Bone marrow (tissue), 2 donors: Measurements from ENCODE around the gene BCL2L12.

Experiments
- DNase-seq, 2 donors: peaks; one replicate each; lab custom pipeline; 2025; lab: John Stamatoyannopoulos, UW

BCL2L12 gene

DNA sequence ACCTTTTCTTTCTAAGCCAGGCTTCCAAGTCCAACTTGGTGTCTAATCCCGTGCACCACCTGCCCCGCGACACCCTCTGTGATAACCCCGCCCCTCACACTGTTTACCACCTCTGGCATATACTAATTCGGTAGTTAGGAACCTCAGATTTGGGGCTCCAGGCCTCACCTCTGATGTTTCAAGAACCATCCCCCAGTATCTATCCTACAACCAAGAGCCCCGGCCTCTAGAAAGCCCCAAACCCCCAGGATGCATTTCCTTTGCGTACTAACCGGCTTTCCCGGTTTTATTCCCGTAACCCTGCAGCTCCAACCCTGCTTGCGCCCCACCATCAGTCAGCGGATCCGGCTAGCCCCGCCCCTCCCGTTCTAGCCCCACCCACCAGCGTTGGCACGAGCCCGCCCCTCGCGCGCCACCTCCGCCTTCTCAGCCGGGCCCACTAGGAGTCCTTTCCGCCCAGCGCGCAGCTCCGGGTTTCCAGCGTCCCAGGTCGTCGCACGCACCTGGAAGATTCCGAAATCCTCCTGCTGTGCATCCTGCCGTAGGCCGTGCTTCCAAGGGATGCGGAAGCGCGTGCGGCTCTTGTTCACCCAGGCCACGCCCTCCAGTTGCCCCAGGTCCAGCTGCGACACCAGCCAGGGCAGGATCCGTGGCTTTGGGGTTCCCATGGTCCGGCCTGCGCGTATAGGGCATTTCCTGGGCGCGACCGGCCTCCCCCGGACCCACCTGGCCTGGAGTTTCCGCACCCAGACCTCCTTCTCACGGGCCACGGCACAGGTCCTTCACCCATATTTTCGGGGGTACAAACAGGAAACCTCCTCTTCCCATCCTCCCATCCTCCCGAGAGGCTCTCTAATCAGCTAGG lies 1.3 kb upstream of the BCL2L12 start:
- peak; percentile 35 to 74 for DNase-seq

- no peak for DNase-seq
Measured at GRCh38 chr19:49665036-49665350, 740 bp upstream of the BCL2L12 start.

DNA sequence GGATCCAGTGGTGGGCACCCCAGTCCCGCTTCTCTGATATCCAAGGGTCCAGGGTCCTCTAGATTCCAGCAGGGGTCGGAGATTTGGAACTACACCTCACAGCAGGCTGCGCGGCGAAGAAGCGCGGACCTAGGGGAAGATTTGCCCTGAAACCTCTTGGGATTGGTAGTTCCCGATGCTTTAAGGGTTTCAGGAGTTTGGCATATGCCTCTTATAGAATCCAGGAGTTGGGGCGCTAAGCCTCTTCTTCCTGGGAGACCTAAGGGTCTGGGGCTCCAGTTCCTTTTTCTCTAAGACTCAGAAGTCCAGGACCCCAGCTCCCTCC lies 349 bp downstream of the BCL2L12 start:
- DNase-seq: no peak

DNA sequence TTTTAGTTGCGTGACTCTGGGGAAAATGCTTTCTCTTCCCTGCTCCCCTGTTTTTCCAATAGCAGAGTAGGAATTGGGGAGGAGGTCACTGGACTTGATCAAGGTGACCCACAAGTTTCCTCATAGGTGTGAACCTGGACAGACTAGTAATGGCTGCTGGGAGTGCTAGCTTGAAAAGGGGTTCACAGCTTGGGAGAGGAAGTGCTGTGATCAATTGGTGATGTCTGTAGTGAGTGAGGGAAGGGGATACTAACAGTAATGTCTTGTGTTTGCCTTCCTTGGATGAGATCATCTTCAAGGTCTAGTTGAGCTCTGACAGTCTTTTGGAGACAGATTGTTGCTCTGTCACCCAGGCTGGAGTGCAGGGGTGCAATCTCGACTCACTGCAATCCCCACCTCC lies 1.7 kb downstream of the BCL2L12 start:
- DNase-seq: no peak

DNA sequence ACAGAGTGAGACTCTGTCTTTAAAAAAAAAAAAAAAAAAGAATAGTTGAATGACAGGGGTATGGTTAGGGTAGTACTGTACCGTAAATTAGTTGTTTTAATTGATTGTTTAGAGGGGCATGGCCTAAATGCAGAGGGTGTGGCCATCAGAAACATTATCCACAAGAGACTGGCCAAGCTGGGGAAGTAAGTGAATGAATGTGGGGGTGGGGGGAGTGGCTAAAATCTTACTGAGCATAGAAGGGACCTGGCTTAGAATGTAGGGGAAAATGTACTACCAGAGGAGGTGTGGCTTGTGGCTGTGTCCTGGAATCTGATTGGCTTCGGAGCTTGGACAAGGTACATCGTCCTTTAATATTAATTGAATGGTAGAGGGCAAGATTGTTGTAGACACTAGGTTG lies 3.8 kb downstream of the BCL2L12 start:
- no peak for DNase-seq

DNA sequence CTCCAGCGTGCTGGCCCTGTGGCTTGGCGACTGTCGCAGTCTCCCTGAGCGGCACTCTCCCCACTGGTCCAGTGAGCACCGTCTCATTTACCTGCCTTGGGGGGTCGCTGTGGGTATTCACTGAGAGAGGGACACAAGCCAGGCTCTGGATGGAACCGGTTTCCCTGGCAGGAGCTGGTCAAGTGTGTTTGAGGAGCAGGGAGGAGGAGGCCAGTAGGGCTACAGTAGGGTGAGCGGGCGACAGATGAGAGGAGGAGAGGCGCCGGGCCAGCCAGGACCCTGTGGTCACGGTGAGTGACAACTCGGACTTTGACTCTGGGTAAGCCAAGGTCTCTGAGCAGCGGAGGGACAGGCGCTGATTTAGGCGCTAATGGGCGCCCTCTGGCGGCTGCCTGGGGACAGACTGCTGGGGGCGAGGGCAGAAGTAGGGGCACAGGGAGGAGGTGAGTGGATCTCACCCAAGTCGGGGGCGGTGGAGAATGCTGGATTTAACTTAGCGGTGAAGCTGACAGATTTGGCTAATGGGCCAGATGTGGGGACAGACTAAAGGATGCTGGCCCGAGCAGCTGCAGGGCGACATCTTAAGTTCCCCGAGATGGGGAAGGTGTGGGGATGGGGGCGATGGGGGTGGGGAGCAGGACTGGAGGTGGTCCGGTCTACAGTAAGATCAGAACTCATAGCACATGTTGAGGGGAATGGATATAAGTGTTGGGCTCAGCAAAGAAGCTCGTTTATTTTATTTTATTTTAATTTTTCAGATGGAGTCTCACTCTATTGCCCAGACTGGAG lies 6.6 kb downstream of the BCL2L12 start:
- DNase-seq: peak; percentile 32 to 37

- DNase-seq: peak in 1 of 2 donors; percentile 87
Measured at GRCh38 chr19:49676136-49676783, 10.5 kb downstream of the BCL2L12 start.

DNA sequence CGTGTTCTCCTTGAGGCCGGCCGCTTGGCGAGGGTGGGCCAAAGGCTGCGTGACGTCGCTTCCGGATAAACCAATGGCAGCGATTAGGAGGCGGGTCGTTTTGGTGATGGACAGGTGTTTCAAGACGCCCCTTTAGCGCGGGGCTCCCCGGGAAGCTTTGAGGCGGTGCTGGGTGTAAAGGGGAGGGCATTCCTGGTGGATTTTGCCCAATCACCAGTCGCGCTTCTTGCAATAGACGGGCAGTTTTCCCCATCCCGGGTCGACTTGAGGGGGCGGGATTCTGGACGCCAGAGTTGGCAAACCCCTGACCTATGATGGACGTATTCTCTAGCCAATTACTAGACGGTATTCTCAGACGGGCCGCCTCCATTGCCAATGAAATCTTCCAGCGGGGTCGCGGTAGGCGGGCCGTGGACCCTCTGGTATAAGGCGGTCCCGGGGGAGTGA lies 11.1 kb downstream of the BCL2L12 start:
- DNase-seq: peak; percentile 94 to 100

- no peak for DNase-seq
Measured at GRCh38 chr19:49677231-49677900, 11.6 kb downstream of the BCL2L12 start, which contains the start of gene PRMT1. Gene PRMT1, plus strand, starts transcription at chr19:49677271. Its CDS starts 10 bp downstream, at chr19:49677281.

DNA sequence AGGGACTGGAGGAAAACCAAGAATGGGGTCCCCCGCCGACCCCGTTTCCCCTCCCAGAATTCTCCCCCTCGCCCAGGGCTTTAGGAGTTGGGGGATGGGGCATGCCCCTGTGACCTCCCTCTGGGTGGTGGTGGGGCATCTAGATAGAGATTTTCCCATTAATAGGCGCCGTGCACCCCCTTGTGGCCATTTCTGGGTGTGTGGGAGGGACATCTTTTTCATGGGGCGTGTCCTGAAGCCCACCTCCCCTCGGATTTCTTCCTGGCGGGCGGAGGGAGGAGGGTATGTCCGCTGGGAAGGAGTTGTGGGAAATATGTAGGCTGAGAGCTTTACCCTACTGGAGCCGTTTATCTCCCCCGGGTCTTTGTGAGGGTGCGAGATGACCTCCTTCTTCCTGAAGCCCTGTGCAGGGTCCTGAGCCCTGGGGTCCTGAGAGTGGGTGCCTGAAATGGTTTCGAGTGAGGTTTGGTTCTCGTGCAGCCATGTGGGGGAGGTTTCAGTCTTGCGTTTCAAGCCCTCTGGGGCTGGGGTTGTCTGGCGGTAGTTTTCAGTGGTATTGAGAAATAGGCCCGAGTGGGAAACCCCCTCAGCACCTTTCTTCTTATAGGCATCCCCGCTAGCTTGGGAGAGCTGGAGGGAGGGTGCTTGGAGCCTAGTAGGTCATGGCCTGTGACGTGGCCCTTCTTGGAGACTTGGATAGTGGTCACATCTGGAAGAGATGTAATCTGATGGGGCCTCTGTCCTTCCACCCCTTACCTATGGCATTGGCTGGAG lies 12.4 kb downstream of the BCL2L12 start:
- DNase-seq: peak; percentile 30 to 42

DNA sequence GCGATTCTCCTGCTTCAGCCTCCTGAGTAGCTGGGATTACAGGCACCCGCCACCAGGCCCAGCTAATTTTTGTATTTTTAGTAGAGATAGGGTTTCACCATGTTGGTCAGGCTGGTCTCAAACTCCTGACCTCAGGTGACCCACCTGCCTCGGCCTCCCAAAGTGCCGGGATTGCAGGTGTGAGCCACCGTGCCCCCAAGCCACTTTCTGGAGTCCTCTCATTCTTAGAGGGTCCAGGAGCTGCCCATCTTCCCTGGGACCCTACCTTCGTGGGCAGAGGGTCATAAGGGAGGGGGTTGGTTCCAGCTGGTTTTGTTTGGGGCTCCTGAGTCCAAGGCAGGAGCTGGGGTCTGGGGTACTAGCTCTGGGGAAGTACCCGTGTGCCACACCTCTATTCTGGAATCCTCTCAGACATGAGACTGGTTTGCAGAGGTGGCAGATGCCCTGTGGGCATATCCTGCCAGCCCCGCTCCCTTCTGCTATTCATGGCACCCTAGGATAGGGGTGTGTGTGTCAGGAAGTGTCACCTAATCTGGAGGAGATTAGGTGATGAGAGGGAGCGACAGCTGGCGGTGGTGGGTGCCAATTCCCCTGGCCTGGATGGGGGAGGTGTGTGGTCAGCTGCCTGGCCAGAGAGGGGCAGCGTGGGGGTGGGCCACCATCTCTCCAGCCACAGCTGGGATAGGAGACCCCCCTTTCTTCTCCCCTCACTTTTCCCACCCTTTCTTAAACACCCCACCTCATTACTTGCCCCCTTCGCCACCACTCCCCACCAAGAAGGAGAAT lies 13.4 kb downstream of the BCL2L12 start:
- no peak for DNase-seq

DNA sequence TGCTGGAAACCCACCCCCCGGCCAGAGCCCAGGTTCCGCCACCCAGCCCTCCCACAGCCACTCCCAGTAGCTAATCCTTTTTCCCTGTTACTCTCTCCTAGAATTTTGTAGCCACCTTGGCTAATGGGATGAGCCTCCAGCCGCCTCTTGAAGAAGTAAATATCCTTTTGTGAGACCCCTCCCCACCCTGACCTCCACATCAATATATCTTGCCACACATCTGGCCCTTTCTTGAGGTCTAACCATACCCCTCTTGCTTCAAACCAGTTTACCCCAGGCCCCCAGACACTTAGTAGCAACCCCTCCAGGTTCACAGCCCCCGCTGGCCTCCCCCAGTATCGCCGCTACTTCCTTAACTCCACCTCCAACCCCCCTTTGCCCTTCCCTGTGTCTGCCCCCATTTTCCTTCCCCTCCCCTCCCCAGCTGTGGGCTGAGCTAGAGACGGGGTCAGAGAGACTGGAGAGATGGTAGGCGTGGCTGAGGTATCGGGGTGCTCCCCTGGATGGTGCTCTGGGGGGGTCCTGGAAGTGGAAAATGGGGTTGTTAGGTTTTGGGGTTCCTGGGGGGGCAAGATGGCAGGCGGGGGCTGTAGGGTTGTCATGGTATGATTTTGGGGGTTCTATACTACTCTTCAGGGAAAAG lies 14.2 kb downstream of the BCL2L12 start:
- no peak for DNase-seq

GRCh38 chr19:49680421-49681351 lies 15.0 kb downstream of the BCL2L12 start:
- peak; percentile 81 to 89 for DNase-seq

GRCh38 chr19:49681830-49682229 lies 16.1 kb downstream of the BCL2L12 start:
- DNase-seq: no peak

DNA sequence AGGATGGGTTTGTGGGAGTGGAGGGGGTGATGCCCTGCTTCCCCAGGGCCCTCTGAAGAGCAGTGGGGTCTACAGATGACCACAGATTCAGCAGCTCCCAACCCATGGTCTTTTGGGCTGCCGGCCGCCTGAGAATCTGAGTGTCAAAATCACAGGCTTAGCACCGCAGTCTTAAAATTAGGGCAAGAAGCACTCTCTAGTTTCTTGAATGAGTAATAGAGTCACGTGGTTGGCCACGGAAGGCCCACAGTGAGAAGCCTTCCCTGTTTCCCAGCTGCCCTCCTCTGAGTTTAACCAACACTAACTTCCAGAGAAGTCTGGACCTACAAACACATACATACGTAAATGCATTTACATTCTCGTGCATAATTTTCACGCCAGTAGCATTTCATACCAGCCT lies 16.5 kb downstream of the BCL2L12 start:
- DNase-seq: no peak

DNA sequence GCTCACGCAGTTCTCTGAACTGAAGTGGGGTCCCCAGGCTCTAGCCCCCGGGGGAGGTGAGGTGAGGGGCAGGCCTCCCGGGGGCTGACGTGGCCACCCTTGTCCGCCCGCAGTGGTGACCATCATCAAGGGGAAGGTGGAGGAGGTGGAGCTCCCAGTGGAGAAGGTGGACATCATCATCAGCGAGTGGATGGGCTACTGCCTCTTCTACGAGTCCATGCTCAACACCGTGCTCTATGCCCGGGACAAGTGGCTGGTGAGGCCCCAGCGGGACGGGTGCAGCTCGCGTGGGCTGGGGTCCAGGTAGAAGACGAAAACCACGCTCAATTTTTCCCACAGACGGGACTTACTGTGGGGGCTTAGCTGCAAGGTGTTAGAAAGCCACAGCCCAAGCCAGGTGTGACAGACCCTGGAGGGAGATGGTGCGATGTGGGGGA lies 18.1 kb downstream of the BCL2L12 start:
- no peak for DNase-seq

DNA sequence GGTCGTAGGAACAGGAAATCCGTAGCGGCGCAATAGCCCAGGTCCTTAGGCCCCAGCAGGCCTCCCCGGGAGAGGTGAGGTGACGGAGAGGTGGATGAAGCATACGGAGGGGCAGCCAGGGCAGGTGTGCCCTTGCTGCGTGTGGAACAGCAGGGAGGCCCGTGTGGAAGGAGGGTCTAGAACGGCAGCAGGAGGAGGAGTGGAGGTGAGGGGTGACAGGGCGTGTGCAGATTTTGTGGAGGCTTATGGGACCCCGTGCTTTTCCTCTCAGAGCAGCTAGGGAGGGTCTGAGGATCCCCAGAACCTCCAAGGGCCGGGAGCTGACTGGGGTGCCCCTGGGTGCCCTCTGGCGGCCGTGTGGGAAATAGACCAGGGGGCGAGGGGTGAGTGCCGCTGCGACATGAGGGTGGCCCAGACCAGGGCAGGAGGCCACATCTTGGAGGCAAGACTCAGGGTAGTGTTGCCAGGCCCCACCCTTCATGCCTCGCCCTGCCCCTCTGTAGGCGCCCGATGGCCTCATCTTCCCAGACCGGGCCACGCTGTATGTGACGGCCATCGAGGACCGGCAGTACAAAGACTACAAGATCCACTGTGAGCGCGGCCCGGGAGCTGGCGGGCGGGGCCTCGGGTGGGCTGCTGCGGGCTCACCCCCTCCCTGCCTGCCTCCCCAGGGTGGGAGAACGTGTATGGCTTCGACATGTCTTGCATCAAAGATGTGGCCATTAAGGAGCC lies 18.7 kb downstream of the BCL2L12 start:
- DNase-seq: no peak

- DNase-seq: no peak
Measured at GRCh38 chr19:49684983-49685553, 19.3 kb downstream of the BCL2L12 start.
